M059J (cell line): Measurements from ENCODE around the gene SLC35A2. TPM values are rescaled to one million over a fixed set of nuclear protein-coding genes. Genes with fewer than 3 reads are reported as not detected.

Experiments used
- DNase-seq: peaks from one replicate; pipeline ENCODE4 v3.0.0-alpha.2; 2012; ENCODE audit warnings: low read depth
- total RNA-seq: library from RNA; depleted of rRNA; stranded (reverse); fragments of >200 nt; shearing (Covaris generic); gene quantifications from 2 replicates; pipeline ENCODE4 v1.2.3, GENCODE V29; 2014

The SLC35A2 gene
- total RNA-seq, 1 experiment from 2014 or later, result 77.8 TPM

- DNase-seq, result no peak
Measured at GRCh38 chrX:48927736-48928382, 16.4 kb upstream of the SLC35A2 start.

GRCh38 chrX:48927123-48927522 is 15.7 kb upstream of the SLC35A2 start:
- DNase-seq, result no peak

GRCh38 chrX:48924270-48924669 is 12.8 kb upstream of the SLC35A2 start:
- DNase-seq, result no peak

GRCh38 chrX:48923771-48924170 is 12.3 kb upstream of the SLC35A2 start:
- DNase-seq, result no peak

GRCh38 chrX:48920718-48921104 is 9.3 kb upstream of the SLC35A2 start:
- DNase-seq, result no peak

GRCh38 chrX:48919947-48920717 is 8.7 kb upstream of the SLC35A2 start:
- no peak for DNase-seq

GRCh38 chrX:48919360-48919841 is 8.0 kb upstream of the SLC35A2 start:
- DNase-seq, result no peak

GRCh38 chrX:48918643-48919340 is 7.3 kb upstream of the SLC35A2 start, which contains the start of gene PIM2:
PIM2 (minus strand) TSS chrX:48919024; CDS start chrX:48918834, 190 bp downstream.
- peak; percentile 93 for DNase-seq

- DNase-seq, result no peak
Measured at GRCh38 chrX:48918301-48918642, 6.8 kb upstream of the SLC35A2 start.

- peak; percentile 92 for DNase-seq
Measured at GRCh38 chrX:48917139-48918001, 5.9 kb upstream of the SLC35A2 start.

- DNase-seq, result no peak
Measured at GRCh38 chrX:48914593-48915493, 3.4 kb upstream of the SLC35A2 start.

- no peak for DNase-seq
Measured at GRCh38 chrX:48913605-48914366, 2.3 kb upstream of the SLC35A2 start.

- peak; percentile 42 for DNase-seq
Measured at GRCh38 chrX:48910926-48911411, 477 bp downstream of the SLC35A2 start.

GRCh38 chrX:48909703-48910294 is 1.6 kb downstream of the SLC35A2 start:
- DNase-seq, result no peak

- DNase-seq, result no peak
Measured at GRCh38 chrX:48908600-48908999, 2.8 kb downstream of the SLC35A2 start.

GRCh38 chrX:48905090-48905790 is 6.2 kb downstream of the SLC35A2 start:
- DNase-seq, result no peak

GRCh38 chrX:48904626-48905025 is 6.8 kb downstream of the SLC35A2 start:
- DNase-seq, result no peak

- no peak for DNase-seq
Measured at GRCh38 chrX:48904180-48904579, 7.3 kb downstream of the SLC35A2 start.

GRCh38 chrX:48903290-48903689 is 8.2 kb downstream of the SLC35A2 start:
- no peak for DNase-seq
